Keratinocyte (primary cell): ENCODE data around the gene TOMM22. TPM values are rescaled to one million over a fixed set of nuclear protein-coding genes. Genes with fewer than 3 reads are reported as not detected.

Experiments
- DNase-seq: peaks from one replicate; pipeline ENCODE4 v3.0.0-alpha.2; 2011; ENCODE audit warnings: low read depth, missing footprints, low spot score
- FAIRE-seq: peaks from 2 replicates; lab custom pipeline; 2011; peaks lifted over from hg19 to GRCh38; lab: Jason Lieb, UNC
- H2AFZ ChIP-seq: 2 replicates; pipeline ENCODE4 v1.6.0; 2012; ENCODE audit warnings: low read length, control low read depth, inconsistent platforms; ENCODE audit not compliant: control insufficient read depth
- H3K27ac ChIP-seq: 2 replicates; pipeline ENCODE4 v1.5.1; 2011; ENCODE audit warnings: low read length; ENCODE audit not compliant: control insufficient read depth, insufficient read depth
- H3K27me3 ChIP-seq: 3 replicates; pipeline ENCODE4 v1.6.0; 2011; ENCODE audit warnings: low read length; ENCODE audit not compliant: control insufficient read depth, insufficient read depth; ENCODE audit errors: extremely low read depth
- H3K36me3 ChIP-seq, 2 experiments: 2 replicates in 1 of 2; 3 replicates in 1 of 2; pipeline ENCODE4 v1.5.1; 2011; ENCODE audit warnings: low read length in 2 of 2, mild to moderate bottlenecking in 1 of 2; ENCODE audit not compliant: control insufficient read depth in 2 of 2, insufficient read depth in 2 of 2; ENCODE audit errors: extremely low read depth in 1 of 2
- H3K4me1 ChIP-seq: 3 replicates; pipeline ENCODE4 v1.5.1; 2011; ENCODE audit warnings: low read length; ENCODE audit not compliant: control insufficient read depth, insufficient read depth; ENCODE audit errors: extremely low read depth
- H3K4me2 ChIP-seq: 3 replicates; pipeline ENCODE4 v1.6.0; 2011; ENCODE audit warnings: low read depth, low read length; ENCODE audit not compliant: control insufficient read depth, insufficient read depth; ENCODE audit errors: extremely low read depth
- H3K4me3 ChIP-seq, 3 experiments: fragments of 200-600 bp in 1 of 3; sonication (generic) in 1 of 3; 2 replicates in 2 of 3; 3 replicates in 1 of 3; pipeline ENCODE4 v1.5.1; 2011 to 2016; ENCODE audit warnings: low read length in 3 of 3, mild to moderate bottlenecking in 3 of 3, control low read depth in 2 of 3, inconsistent platforms in 1 of 3, low read depth in 1 of 3, mixed read lengths in 1 of 3, mixed run types in 1 of 3, moderate library complexity in 1 of 3; ENCODE audit not compliant: control insufficient read depth in 2 of 3, insufficient read depth in 2 of 3; ENCODE audit errors: extremely low read depth in 1 of 3
- H3K79me2 ChIP-seq: 2 replicates; pipeline ENCODE4 v1.6.0; 2012; ENCODE audit warnings: low read length; ENCODE audit not compliant: control insufficient read depth, insufficient read depth
- H3K9ac ChIP-seq: 3 replicates; pipeline ENCODE4 v1.6.0; 2011; ENCODE audit warnings: low read length; ENCODE audit not compliant: control insufficient read depth, insufficient read depth; ENCODE audit errors: extremely low read depth
- H3K9me1 ChIP-seq: 3 replicates; pipeline ENCODE4 v1.6.0; 2011; ENCODE audit warnings: low read length; ENCODE audit not compliant: control insufficient read depth, insufficient read depth; ENCODE audit errors: extremely low read depth
- H3K9me3 ChIP-seq: 2 replicates; pipeline ENCODE4 v1.5.1; 2012; ENCODE audit warnings: low read depth, low read length; ENCODE audit not compliant: control insufficient read depth
- H4K20me1 ChIP-seq: 3 replicates; pipeline ENCODE4 v1.6.0; 2011; ENCODE audit warnings: low read length; ENCODE audit not compliant: control insufficient read depth, insufficient read depth; ENCODE audit errors: extremely low read depth
- CTCF ChIP-seq, 3 experiments: IDR thresholded peaks in 1 of 3; conservative IDR thresholded peaks in 1 of 3; optimal IDR thresholded peaks in 1 of 3; 2 replicates in 2 of 3; 3 replicates in 1 of 3; pipeline versions ENCODE3 to v1.5.1; 2011; ENCODE audit warnings: low read length in 3 of 3, mild to moderate bottlenecking in 3 of 3, moderate library complexity in 2 of 3, control low read depth in 1 of 3, inconsistent platforms in 1 of 3; ENCODE audit not compliant: insufficient read depth in 2 of 3; ENCODE audit errors: extremely low read depth in 1 of 3
- EZH2 ChIP-seq: IDR thresholded peaks from one replicate; pipeline ENCODE4 v1.6.1; 2012; ENCODE audit warnings: inconsistent platforms, mild to moderate bottlenecking, low read length, moderate library complexity
- dilution Hi-C: fragments of 300-500 bp; cut with MboI; formaldehyde crosslinking; loops from one replicate; pipeline ENCODE4 v1.7.0; 2020; ENCODE audit warnings: low sequenced_read_pairs; ENCODE audit not compliant: extremely low pct_ligation_motif_present
- polyA plus RNA-seq, 5 experiments: library from polyadenylated mRNA; depleted of rRNA in 3 of 5; stranded (reverse) in 3 of 5; stranded (forward) in 1 of 5; unstranded in 1 of 5; fragments of >200 nt; gene quantifications; 1 replicate in 1 of 5; 2 replicates in 3 of 5; 3 replicates in 1 of 5; pipeline versions ENCODE4 v1.2.1 to v1.2.3, GENCODE V29; 2011 to 2012; ENCODE audit warnings: missing spikeins in 2 of 5, low read depth in 1 of 5, low replicate concordance in 1 of 5

Gene TOMM22
- polyA plus RNA-seq, 1 donor (not counting 4 experiments of a cell fraction or from before 2014, with no cell fraction given), result 81.8 TPM

DNA sequence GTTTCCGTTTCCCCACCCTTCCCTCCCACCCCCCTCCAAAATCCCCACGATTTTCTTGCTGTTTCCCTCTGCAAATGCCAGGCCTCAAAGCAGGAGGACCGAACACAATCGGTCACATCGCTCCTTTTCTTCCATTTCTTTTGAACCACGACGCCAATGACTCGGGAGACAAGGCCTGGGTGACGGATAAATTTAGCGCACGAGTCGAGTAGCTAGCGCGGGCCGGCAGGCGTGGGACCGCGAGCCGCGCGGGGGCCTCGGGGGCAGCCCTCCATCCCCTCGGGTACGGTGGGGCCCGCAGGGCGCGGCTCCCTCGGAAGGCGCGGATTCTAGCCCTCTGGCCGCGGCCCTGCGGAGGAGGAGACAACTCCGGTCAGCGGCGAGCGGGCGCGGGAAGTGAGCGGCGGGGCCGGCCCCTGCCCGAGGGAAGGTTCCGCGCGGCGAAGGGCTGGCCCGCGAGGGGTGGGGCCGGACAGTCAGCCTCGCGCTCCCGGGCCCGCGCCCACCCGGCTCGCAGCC, 18.6 kb downstream of the TOMM22 start:
- H3K4me2 ChIP-seq, result peak overlapping the region; percentile 89
- no peaks in the 10 kb centered on the region for H4K20me1 ChIP-seq
- H3K36me3 ChIP-seq, result peaks cover 0 to 8% of the 10 kb centered on the region in 2 experiments
- TF ChIP-seq EZH2 (no peak), CTCF (optimal IDR thresholded peaks at IDR 0.05 in 1 of 3, IDR thresholded peaks at IDR 0.05 in 1 of 3, conservative IDR thresholded peaks at IDR 0.05 in 1 of 3; ENCODE audit: extremely low read depth in 1 of 3, insufficient read depth in 2 of 3, low read length in 3 of 3) (no peak)
- no peaks in the 10 kb centered on the region for H3K27me3 ChIP-seq
- peak overlapping the region; percentile 68 to 81 (median 74) for H3K4me3 ChIP-seq
- H3K9ac ChIP-seq, result peak overlapping the region; percentile 93
- no peaks in the 10 kb centered on the region for H3K9me3 ChIP-seq
- DNase-seq, result no peak
- dilution Hi-C loops, result no loop called here
- no peak overlapping the region for H2AFZ ChIP-seq
- H3K27ac ChIP-seq, result peak overlapping the region; percentile 94
- H3K79me2 ChIP-seq, result peaks cover 42% of the 10 kb centered on the region
- no peak for FAIRE-seq
- no peaks in the 10 kb centered on the region for H3K9me1 ChIP-seq
- H3K4me1 ChIP-seq, result peaks cover 47% of the 10 kb centered on the region

- Histone ChIP-seq H3K4me1 (peaks cover 45% of the 10 kb centered on the region), H2AFZ (peak within 1 kb of the TSS; percentile 71), H3K9me1 (no peaks in the 10 kb centered on the region), H3K27me3 (no peaks in the 10 kb centered on the region), H3K4me3 (peak within 1 kb of the TSS; percentile 74 to 81 (median 79)), H3K9ac (peak within 1 kb of the TSS; percentile 93), H3K9me3 (no peaks in the 10 kb centered on the region), H3K36me3 (peaks cover 0 to 8% of the 10 kb centered on the region in 2 experiments), H3K4me2 (peak within 1 kb of the TSS; percentile 90), H3K27ac (peak within 1 kb of the TSS; percentile 94), H4K20me1 (no peaks in the 10 kb centered on the region), H3K79me2 (peaks cover 36% of the 10 kb centered on the region)
- DNase-seq (peak; percentile 73), FAIRE-seq (no peak)
- dilution Hi-C loops, result no loop called here
- TF ChIP-seq CTCF (optimal IDR thresholded peaks at IDR 0.05 in 1 of 3, IDR thresholded peaks at IDR 0.05 in 1 of 3, conservative IDR thresholded peaks at IDR 0.05 in 1 of 3; ENCODE audit: extremely low read depth in 1 of 3, insufficient read depth in 2 of 3, low read length in 3 of 3), result peak in 1 of 3 experiments; percentile 13
- no peak for TF ChIP-seq EZH2
Measured at GRCh38 chr22:38700789-38701628, 19.3 kb downstream of the TOMM22 start, which contains the start of gene JOSD1. Gene JOSD1, minus strand, starts transcription at chr22:38700943. Its CDS starts 956 bp downstream, at chr22:38699987.
